ENCODE measurements around the gene TYSND1. TPM values are rescaled to one million over a fixed set of nuclear protein-coding genes. Genes with fewer than 3 reads are reported as not detected.

TYSND1 gene
- total and polyA plus RNA-seq, 2 experiments from 2014 or later, result 19.0 to 28.8 TPM

GRCh38 chr10:70120417-70120816, 26.1 kb downstream of the TYSND1 start:
- H3K27me3 ChIP-seq, result no peaks in the 10 kb centered on the region
- H3K36me3 ChIP-seq, result no peaks in the 10 kb centered on the region
- H3K9me3 ChIP-seq (ENCODE audit: low read depth), result no peaks in the 10 kb centered on the region
- no peak overlapping the region for H3K27ac ChIP-seq
- H3K4me3 ChIP-seq, result no peak overlapping the region
- no peaks in the 10 kb centered on the region for H3K4me1 ChIP-seq (ENCODE audit: low read depth)
- TF ChIP-seq CTCF (IDR thresholded peaks at IDR 0.05; ENCODE audit: low read depth, low read length), result no peak
- DNase-seq (ENCODE audit: low read depth in 1 of 2, low spot score in 1 of 2), result no peak

GRCh38 chr10:70119623-70120022, 26.9 kb downstream of the TYSND1 start:
- no peaks in the 10 kb centered on the region for H3K4me1 ChIP-seq (ENCODE audit: low read depth)
- H3K4me3 ChIP-seq, result no peak overlapping the region
- no peaks in the 10 kb centered on the region for H3K27me3 ChIP-seq
- no peak for TF ChIP-seq CTCF (IDR thresholded peaks at IDR 0.05; ENCODE audit: low read depth, low read length)
- no peak for DNase-seq (ENCODE audit: low read depth in 1 of 2, low spot score in 1 of 2)
- H3K36me3 ChIP-seq, result no peaks in the 10 kb centered on the region
- no peak overlapping the region for H3K27ac ChIP-seq
- no peaks in the 10 kb centered on the region for H3K9me3 ChIP-seq (ENCODE audit: low read depth)

- TF ChIP-seq CTCF (IDR thresholded peaks at IDR 0.05; ENCODE audit: low read depth, low read length), result no peak
- H3K27me3 ChIP-seq, result no peaks in the 10 kb centered on the region
- H3K9me3 ChIP-seq (ENCODE audit: low read depth), result no peaks in the 10 kb centered on the region
- no peak for DNase-seq (ENCODE audit: low read depth in 1 of 2, low spot score in 1 of 2)
- H3K4me1 ChIP-seq (ENCODE audit: low read depth), result no peaks in the 10 kb centered on the region
- no peaks in the 10 kb centered on the region for H3K36me3 ChIP-seq
- H3K4me3 ChIP-seq, result no peak overlapping the region
- H3K27ac ChIP-seq, result no peak overlapping the region
Observed at GRCh38 chr10:70119197-70119596, 27.3 kb downstream of the TYSND1 start.

- Histone ChIP-seq H3K4me1 (ENCODE audit: low read depth) (no peaks in the 10 kb centered on the region), H3K27me3 (no peaks in the 10 kb centered on the region), H3K4me3 (no peak overlapping the region), H3K36me3 (no peaks in the 10 kb centered on the region), H3K27ac (no peak overlapping the region), H3K9me3 (ENCODE audit: low read depth) (no peaks in the 10 kb centered on the region)
- no peak for DNase-seq (ENCODE audit: low read depth in 1 of 2, low spot score in 1 of 2)
- no peak for TF ChIP-seq CTCF (IDR thresholded peaks at IDR 0.05; ENCODE audit: low read depth, low read length)
Observed at GRCh38 chr10:70118196-70118595, 28.3 kb downstream of the TYSND1 start.

GRCh38 chr10:70117646-70118045, 28.9 kb downstream of the TYSND1 start:
- H3K9me3 ChIP-seq (ENCODE audit: low read depth), result no peaks in the 10 kb centered on the region
- no peak overlapping the region for H3K4me3 ChIP-seq
- H3K4me1 ChIP-seq (ENCODE audit: low read depth), result no peaks in the 10 kb centered on the region
- H3K27ac ChIP-seq, result no peak overlapping the region
- no peaks in the 10 kb centered on the region for H3K36me3 ChIP-seq
- no peak for DNase-seq (ENCODE audit: low read depth in 1 of 2, low spot score in 1 of 2)
- H3K27me3 ChIP-seq, result no peaks in the 10 kb centered on the region
- no peak for TF ChIP-seq CTCF (IDR thresholded peaks at IDR 0.05; ENCODE audit: low read depth, low read length)

Measured in cardiac muscle cell (in vitro differentiated cells and primary cell).